ENCODE measurements around the gene CA4.
"Not testable (repeated sequence)": the region's sequence is repeated elsewhere in the genome, so short reads cannot be mapped to it uniquely, and the experiment has no call there.

The CA4 gene

GRCh38 chr17:60171753-60172079 lies 21.9 kb downstream of the CA4 start:
- DNase-seq (ENCODE audit: low read depth in 1 of 2, low spot score in 1 of 2): no peak

GRCh38 chr17:60173304-60173819 lies 23.6 kb downstream of the CA4 start:
- DNase-seq (ENCODE audit: low read depth in 1 of 2, low spot score in 1 of 2): no peak

GRCh38 chr17:60174035-60174434 lies 24.3 kb downstream of the CA4 start:
- DNase-seq (ENCODE audit: low read depth in 1 of 2, low spot score in 1 of 2): no peak

GRCh38 chr17:60174767-60175166 lies 25.0 kb downstream of the CA4 start:
- not testable (repeated sequence) for DNase-seq (ENCODE audit: low read depth in 1 of 2, low spot score in 1 of 2)

DNA sequence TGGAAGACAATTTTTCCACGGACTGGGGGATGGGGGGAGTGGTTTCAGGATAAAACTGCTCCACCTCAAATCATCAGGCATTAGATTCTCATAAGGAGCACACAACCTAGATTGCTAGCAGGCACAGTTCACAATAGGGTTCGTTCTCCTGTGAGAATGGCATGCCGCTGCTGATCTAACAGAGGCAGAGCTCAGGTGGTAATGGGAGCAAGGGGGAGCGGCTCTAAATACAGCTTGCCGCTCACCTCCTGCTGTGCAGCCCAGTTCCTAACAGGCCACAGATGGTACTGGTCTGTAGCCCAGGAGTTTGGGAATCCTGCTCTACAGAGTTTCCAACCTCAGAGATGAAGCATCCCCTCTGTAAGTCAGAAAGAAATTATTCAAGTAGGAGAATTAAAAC lies 27.0 kb downstream of the CA4 start:
- DNase-seq (ENCODE audit: low read depth in 1 of 2, low spot score in 1 of 2): not testable (repeated sequence)

DNA sequence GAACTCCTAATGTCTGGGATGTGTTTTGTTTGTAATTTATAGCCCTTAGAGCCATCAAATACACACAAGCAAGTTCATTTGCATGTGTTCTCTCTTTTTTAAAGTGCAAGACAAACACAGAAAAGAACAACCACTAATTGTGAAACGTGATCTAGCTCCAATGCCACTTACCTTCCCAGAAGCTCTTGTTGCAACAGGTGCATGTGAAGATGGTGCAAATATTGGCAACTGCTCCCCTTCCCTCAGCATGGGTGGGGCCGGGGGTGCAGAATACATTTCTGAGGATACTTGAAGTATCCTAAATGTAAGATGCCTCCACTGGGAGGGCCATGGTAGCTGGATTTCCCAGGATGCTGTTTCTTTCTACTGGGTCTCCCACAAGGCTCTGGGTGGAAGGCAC lies 28.4 kb downstream of the CA4 start:
- DNase-seq (ENCODE audit: low read depth in 1 of 2, low spot score in 1 of 2): not testable (repeated sequence)

GRCh38 chr17:60180380-60180779 lies 30.6 kb downstream of the CA4 start:
- DNase-seq (ENCODE audit: low read depth in 1 of 2, low spot score in 1 of 2): not testable (repeated sequence)

GRCh38 chr17:60186372-60186771 lies 36.6 kb downstream of the CA4 start:
- not testable (repeated sequence) for DNase-seq (ENCODE audit: low read depth in 1 of 2, low spot score in 1 of 2)

- DNase-seq (ENCODE audit: low read depth in 1 of 2, low spot score in 1 of 2): not testable (repeated sequence)
Observed at GRCh38 chr17:60186846-60187745, 37.3 kb downstream of the CA4 start.

DNA sequence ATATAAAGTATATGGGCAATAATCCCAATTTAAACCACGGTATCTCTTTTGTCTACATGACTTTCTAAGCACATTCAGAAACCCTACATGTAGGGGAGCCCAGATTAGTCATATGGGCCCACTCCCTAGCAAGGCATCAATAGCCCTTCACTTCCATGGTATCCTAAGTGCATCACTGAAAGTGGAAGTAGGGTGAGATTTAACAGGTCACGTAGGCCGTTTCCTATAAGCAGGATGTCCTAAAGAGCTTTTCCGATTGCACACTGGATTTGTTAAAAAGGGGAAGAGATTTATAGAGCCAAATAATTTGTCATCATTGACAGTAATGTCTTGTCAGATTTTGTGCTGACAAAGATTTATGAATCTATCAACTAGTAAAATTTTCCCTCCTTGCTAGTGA lies 39.0 kb downstream of the CA4 start:
- no peak for DNase-seq (ENCODE audit: low read depth in 1 of 2, low spot score in 1 of 2)

- not testable (repeated sequence) for DNase-seq (ENCODE audit: low read depth in 1 of 2, low spot score in 1 of 2)
Observed at GRCh38 chr17:60190032-60190431, 40.3 kb downstream of the CA4 start.

DNA sequence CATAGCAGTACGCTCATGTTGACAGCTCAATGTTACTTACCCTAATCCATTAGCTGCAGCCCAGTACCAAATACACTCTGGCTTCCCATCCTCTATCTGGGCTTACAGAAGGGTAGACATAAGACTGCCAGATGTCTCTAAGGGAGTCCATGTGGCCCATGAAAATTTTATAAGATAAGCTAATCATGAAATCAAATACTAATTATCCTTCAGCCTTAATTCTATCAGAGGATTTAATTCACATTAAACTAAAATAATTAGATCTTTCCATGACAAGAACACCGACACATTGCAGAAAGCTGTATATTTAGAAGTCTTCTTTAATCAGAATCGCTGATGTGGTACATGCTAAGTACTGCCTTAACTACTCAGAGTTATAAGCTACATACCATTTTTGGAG lies 43.3 kb downstream of the CA4 start:
- not testable (repeated sequence) for DNase-seq (ENCODE audit: low read depth in 1 of 2, low spot score in 1 of 2)

DNA sequence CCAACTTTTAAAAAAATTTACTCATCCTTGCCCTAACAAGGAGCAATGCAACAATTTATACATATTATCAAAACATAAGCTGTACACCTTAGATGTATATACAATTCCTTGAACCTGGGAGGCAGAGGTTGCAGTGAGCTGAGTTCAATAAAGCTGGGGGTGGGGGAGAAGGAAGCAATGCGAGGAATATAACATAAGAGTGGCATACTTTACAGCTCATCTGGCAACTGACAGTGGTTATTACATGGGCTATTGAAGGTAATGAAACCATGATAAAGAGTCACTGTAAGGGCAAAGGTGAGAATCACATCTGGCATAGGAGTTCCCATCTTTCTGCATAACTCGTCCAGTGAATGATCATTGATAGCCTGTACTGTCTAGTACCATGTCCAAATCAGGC lies 43.7 kb downstream of the CA4 start:
- no peak for DNase-seq (ENCODE audit: low read depth in 1 of 2, low spot score in 1 of 2)

GRCh38 chr17:60194141-60194540 lies 44.4 kb downstream of the CA4 start:
- DNase-seq (ENCODE audit: low read depth in 1 of 2, low spot score in 1 of 2): not testable (repeated sequence)

DNA sequence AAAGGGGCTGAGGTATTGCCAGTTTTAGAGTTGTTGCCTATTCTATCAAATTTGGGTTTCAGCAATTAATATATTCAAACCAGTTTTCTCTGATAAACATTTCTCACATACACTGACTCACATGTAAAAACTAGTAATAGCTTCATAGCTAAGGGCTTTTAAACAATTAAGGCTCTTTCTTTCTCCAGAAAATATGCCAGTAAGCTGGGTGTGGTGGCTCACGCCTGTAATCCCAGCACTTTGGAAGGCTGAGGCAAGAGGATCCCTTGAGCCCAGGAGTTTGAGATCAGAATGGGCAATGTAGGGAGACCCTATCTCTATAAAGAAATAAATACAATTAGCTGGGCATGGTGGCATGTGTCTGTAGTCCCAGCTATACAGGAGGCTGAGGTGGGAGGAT lies 48.9 kb downstream of the CA4 start:
- not testable (repeated sequence) for DNase-seq (ENCODE audit: low read depth in 1 of 2, low spot score in 1 of 2)

DNA sequence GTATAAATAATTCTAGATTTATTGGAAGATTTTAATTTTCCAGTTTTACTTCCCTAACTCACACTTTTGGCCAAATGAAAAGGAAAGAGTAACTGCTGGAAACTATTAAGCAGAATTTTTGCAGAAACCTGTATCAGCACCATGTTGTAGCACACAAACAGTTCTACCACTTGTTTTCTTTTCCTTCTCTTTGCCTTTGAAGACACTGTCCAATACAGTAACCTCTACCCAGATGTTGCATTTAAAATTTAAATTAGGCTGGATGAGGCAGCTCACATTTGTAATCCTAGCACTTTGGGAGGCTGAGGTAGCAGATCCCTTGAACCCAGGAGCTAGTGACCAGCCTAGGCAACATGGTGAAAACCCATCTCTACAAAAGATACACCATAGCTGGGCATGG lies 56.0 kb downstream of the CA4 start:
- DNase-seq (ENCODE audit: low read depth in 1 of 2, low spot score in 1 of 2): not testable (repeated sequence)

GRCh38 chr17:60208302-60208701 lies 58.5 kb downstream of the CA4 start:
- not testable (repeated sequence) for DNase-seq (ENCODE audit: low read depth in 1 of 2, low spot score in 1 of 2)
